Stimulated activated CD4-positive, alpha-beta T cell treated with anti-CD3 and anti-CD28 coated beads, Interleukin-4, amount 100 ng/mL, for 24 hours (primary cell): Measurements from ENCODE around the gene BICDL2.

Experiments
- DNase-seq: peaks from one replicate; pipeline ENCODE4 v3.0.0-alpha.2; 2020

Gene BICDL2

DNA sequence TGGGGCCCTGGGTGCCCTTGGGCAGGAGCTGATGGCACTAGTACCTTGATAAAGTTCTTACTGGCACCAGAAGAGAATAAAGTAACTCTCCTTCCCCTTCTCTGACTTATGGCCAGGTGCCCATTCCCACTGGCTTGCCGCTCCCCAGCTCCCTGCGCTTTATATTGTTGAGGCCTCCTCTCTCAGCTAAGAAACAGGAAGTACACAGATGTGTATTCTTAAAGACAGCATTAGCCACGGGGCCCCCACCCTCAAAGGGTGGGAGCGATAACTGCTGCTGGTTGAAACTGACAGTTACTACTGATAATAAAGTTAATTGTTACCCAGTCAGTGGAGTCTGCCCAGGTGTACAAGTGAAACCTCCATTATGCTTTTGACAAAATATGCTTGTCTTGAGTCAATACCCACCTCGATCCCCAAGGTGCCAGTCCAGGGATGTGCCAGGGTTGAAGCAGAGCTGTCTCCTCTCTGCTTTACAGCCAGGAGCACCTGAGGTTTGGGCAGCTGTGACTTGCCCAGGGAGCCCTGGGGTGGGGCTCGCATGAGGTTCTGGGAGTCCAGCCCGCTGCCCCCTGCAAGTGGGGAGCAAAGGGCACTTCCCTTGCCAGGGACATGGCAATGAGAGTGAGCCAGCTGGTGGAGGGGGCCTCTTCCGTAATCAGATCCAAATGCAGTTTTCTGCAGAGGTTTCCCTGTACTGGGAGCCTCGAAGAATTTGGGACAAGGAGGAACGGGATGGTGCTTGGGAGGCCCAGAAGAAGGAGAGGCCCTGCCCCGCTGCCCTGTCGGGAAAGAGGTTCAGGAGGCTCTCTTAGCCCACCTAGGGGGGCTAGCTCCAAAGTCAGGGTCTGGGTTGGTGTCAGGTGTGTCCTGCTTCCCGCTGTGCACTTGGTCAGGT, 29.4 kb downstream of the BICDL2 start:
- no peak for DNase-seq

GRCh38 chr16:3004781-3005284, 31.9 kb downstream of the BICDL2 start:
- no peak for DNase-seq

- no peak for DNase-seq
Observed at GRCh38 chr16:3004319-3004718, 32.4 kb downstream of the BICDL2 start.

- peak; percentile 97 for DNase-seq
Observed at GRCh38 chr16:3003582-3004270, 33.0 kb downstream of the BICDL2 start.

- DNase-seq: no peak
Observed at GRCh38 chr16:3001316-3001715, 35.4 kb downstream of the BICDL2 start.

DNA sequence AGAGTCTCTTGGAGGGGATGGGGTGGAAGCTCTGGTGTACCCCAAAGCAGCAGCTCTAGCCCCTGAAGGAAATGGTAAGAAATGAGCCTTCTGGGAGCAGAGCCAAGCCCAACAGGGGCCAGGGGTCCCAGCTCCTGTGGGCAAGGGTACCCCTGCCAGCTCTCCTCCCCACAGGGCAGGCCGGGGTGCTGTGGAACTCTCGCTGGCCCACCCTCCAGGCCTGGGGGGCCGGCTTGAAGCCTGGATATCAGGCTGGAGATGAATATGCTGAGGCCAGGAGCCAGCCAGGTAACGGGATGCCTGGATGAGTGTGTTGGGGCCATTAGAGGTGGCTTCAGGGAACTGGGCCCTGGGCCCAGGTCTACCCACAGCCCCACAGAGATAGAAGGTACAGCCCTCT, 36.2 kb downstream of the BICDL2 start:
- no peak for DNase-seq

DNA sequence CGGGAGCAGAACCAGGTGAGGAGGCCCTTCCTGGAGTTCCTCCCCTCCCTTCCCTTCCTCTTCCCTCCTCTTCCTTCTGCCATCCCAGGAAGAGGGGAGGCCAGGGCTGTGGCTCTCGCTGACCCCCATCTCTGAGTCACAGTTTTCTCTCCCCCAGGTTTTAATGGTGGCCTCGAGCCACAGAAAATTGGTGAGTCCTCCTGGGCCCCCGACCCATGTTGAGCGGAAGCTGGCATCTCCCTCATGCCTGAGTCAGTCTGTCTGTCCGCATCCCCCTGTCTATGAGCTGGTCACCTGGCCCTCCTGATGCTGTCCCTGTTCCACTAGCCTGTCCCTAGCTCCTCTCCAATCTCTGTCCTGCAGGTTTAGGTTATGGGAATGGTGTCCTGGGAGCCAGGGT, 36.8 kb downstream of the BICDL2 start:
- no peak for DNase-seq

GRCh38 chr16:2996298-2996697, 40.4 kb downstream of the BICDL2 start:
- DNase-seq: no peak

- no peak for DNase-seq
Observed at GRCh38 chr16:2992383-2993081, 44.2 kb downstream of the BICDL2 start.

DNA sequence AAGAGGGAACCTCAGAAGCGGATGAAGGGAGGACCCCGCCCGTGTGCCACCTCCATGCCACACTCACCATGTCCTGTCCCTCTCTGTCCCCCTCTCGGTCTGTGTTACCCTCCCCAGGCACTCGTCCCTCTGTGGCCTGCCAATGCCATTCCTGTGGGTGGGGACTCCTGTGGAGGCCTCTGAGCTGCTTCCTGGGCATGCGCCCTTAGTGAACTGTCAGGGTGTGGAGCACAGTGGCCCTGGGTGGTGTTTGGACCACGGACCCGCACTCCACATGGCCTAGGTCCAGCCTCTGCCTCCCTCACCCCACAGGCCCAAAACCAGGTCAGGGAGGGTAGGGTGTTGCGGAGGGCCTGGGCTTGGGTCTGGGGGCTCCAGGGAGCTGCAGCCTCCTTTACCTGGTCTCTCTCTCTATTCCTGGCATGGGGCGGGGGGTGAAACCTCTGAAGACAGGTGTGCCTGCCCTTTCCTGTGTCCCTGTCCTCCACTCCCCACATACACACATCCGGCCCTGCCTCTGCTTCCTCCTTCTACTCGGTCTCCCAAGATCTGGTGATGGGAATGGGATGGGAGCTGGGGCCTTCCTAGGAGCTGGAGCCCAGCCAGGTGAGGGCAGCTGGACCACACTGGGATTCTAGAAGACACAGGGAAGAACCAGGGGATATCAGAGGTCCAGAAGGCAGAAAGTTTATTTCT, 45.0 kb downstream of the BICDL2 start:
- DNase-seq: no peak

GRCh38 chr16:2990891-2991290, 45.9 kb downstream of the BICDL2 start:
- DNase-seq: no peak

DNA sequence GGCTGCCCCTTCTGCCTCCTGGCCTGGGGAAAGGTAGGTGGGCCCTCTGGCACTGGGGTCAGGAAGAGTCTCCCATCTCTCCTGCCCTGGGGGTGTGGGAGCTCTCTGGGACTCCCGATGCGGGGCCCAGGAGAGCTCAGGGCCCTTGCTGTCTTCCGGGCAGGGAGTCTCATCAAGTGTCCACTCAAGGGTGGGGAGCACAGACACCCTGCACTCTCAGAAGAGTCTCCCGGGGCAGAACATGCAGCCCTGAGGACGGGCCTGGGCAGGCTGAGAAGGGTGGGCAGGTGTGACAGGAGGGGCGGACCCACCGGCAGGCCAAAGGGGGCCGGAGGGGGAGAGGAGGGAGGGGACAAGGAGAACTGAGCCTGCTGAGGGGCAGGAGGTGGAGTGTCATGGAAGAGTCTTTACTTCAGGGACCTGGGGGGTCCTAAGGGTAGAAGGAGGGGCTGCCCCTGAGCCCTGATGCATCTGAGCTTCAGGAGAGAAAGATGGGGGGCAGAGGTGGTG, 48.1 kb downstream of the BICDL2 start:
- DNase-seq: no peak

GRCh38 chr16:2987833-2988232, 48.9 kb downstream of the BICDL2 start:
- DNase-seq: no peak

GRCh38 chr16:2987286-2987685, 49.5 kb downstream of the BICDL2 start:
- no peak for DNase-seq

DNA sequence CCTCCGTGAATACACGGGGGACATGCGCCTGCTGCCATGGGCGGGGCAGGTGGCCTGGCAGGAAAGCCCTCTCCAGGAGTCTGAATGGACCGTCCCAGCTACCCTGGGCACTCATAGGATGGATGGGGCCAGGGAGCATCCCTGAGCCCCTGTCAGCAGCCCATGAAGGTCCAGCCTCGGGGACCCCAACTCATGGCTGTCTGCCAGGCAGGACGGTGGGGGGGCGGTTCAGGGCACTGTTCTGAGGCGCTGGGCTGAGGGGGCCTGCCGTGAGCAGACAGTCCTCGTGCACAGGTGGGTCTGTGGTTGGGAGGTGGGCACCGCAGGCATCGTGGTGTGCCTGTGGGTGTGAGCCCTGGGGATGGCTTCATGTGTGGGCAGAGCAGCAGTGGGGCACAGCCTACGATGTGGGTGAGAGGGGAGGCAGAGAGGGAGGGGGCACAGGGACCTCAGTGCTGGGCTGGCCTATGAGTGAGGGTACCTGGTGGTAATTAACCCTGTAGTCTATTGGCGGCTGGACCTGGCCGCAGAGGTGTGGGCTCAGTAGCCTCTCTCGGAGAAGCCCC, 50.0 kb downstream of the BICDL2 start:
- no peak for DNase-seq

GRCh38 chr16:2985893-2986355, 50.8 kb downstream of the BICDL2 start:
- no peak for DNase-seq

DNA sequence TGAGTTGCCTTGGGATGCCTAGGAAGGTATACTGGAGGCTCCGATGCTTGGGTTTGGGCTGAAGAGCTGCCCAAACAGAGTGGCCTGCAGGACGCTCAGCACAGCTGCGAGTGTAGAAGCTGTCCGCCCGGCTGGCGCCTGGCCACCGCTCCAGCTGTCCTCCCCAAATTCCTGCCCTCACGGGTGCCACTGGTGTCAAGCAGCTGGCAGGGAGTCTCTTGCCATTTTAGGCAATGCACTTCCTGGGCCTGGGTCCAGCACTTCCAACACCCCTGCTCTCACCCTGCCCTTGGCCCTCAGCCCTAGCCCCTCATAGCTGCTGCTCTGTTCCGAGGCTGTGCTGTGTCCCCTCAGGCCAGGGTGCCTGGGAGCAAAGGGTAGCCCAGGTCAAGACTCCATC, 51.3 kb downstream of the BICDL2 start:
- DNase-seq: no peak

GRCh38 chr16:2983706-2984136, 53.0 kb downstream of the BICDL2 start:
- DNase-seq: peak; percentile 74

- no peak for DNase-seq
Observed at GRCh38 chr16:2982402-2982801, 54.3 kb downstream of the BICDL2 start.

DNA sequence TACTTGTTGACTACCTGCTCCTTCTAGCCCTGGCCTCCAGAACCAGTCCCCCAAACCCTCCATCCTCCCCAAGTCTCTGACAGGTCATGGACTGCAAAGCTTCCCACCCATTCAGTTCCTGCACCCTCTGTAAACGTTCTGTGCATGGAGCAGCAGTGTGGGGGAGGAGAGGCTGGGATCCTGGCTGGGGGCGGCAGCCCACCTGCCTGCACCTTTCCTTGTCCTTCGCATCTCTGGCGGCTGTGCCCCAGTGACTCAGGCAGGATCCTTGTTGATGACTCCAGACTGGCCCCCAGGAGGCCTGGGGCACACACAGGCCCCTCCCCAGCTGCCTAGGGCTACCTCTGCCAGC, 54.9 kb downstream of the BICDL2 start:
- no peak for DNase-seq

GRCh38 chr16:2981177-2981898, 55.4 kb downstream of the BICDL2 start:
- no peak for DNase-seq
